Ovary (tissue), 3 donors: ENCODE measurements around the gene FAM13A.

Experiments
- POLR2A ChIP-seq: fragments of 450-650 bp; IDR thresholded peaks from one replicate; pipeline ENCODE4 v1.6.1; 2017; ENCODE audit warnings: antibody characterized with exemption, mild to moderate bottlenecking, moderate library complexity
- TF ChIP-seq, protein P1 (sequence below), 3 donors: fragments of 450-650 bp in 2 of 3; fragments of 200-600 bp in 1 of 3; IDR thresholded peaks; one replicate each; pipeline versions ENCODE4 v1.5.1 to v1.8.0; 2016 to 2022; ENCODE audit warnings: antibody characterized with exemption in 3 of 3, mild to moderate bottlenecking in 1 of 3
- donor health status: DM: no; HTN: no; CAD: no.

GRCh38 chr4:88725143-88725542 lies 331.8 kb downstream of the FAM13A start:
- TF ChIP-seq, protein P1, sequence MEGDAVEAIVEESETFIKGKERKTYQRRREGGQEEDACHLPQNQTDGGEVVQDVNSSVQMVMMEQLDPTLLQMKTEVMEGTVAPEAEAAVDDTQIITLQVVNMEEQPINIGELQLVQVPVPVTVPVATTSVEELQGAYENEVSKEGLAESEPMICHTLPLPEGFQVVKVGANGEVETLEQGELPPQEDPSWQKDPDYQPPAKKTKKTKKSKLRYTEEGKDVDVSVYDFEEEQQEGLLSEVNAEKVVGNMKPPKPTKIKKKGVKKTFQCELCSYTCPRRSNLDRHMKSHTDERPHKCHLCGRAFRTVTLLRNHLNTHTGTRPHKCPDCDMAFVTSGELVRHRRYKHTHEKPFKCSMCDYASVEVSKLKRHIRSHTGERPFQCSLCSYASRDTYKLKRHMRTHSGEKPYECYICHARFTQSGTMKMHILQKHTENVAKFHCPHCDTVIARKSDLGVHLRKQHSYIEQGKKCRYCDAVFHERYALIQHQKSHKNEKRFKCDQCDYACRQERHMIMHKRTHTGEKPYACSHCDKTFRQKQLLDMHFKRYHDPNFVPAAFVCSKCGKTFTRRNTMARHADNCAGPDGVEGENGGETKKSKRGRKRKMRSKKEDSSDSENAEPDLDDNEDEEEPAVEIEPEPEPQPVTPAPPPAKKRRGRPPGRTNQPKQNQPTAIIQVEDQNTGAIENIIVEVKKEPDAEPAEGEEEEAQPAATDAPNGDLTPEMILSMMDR (IDR thresholded peaks at IDR 0.05): no peak
- no peak for TF ChIP-seq POLR2A
